GM12872 (cell line): ENCODE results near the gene RNF217.

Experiments used
- TF ChIP-seq, protein P1 (sequence below): IDR thresholded peaks from 3 replicates; pipeline ENCODE4 v1.5.1; 2011; ENCODE audit warnings: low read depth, mild to moderate bottlenecking, low read length, moderate library complexity; ENCODE audit not compliant: insufficient read depth

Gene RNF217

DNA sequence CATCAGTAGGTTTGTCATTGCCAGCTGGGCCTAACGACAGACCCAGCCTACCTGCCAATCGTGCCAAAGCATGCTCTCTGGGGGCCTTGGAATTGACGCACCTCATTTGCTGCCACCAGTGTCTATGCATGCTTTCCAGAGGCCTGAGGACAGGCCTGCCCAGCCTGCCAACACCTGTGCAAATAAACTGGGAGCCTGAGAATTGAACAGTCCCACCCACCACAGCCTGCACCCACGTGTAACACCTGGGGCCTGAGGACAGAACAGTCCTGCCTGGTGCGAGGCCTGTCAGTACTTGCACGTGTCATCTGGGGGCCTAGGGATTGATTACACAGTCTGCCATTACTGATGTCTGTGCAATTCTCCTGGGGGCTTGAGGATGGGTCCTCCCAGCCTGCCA lies 6.2 kb upstream of the RNF217 start:
- TF ChIP-seq, protein P1, sequence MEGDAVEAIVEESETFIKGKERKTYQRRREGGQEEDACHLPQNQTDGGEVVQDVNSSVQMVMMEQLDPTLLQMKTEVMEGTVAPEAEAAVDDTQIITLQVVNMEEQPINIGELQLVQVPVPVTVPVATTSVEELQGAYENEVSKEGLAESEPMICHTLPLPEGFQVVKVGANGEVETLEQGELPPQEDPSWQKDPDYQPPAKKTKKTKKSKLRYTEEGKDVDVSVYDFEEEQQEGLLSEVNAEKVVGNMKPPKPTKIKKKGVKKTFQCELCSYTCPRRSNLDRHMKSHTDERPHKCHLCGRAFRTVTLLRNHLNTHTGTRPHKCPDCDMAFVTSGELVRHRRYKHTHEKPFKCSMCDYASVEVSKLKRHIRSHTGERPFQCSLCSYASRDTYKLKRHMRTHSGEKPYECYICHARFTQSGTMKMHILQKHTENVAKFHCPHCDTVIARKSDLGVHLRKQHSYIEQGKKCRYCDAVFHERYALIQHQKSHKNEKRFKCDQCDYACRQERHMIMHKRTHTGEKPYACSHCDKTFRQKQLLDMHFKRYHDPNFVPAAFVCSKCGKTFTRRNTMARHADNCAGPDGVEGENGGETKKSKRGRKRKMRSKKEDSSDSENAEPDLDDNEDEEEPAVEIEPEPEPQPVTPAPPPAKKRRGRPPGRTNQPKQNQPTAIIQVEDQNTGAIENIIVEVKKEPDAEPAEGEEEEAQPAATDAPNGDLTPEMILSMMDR, result no peak

DNA sequence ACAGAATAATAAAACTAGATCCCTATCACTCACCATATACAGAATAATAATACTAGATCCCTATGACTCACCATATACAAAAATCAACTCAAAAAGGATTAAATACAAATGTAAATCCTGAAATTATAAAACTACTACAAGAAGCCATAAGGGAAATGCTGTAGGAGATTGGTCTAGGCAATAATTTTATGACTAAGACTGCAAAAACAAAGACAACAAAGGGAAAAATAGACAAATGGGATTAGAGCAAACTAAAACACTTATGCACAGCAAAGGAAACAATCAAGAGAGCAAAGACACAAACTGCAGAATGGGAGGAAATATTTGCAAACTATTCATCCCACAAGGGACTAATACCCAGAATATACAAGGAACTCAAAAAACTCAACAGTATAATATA lies 4.1 kb upstream of the RNF217 start:
- TF ChIP-seq, protein P1, result no peak

DNA sequence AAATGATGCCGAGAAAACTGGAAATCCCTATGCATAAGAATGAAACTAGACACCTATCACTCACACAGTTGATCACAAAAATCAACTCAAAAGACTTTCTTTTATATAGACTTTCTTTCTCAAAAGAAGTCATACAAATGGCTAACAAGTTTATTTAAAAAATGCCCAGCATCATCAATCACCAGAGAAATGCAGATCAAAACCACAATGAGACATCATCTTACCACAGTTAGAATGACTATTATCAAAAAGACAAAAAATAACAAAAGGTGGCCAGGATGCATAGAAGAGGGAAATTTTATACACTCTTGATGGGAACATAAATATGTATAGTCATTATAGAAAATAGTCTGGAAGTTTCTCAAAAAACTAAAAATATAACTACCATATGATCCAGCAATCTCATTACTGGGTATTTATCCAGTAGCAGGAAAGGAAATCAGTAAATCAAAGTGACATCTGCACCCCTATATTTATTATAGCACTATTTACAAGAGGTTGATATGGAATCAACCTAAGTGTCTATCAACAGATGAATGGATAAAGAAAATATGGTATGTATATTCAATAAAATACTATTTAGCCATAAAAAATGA lies 3.4 kb upstream of the RNF217 start:
- TF ChIP-seq, protein P1, result no peak

DNA sequence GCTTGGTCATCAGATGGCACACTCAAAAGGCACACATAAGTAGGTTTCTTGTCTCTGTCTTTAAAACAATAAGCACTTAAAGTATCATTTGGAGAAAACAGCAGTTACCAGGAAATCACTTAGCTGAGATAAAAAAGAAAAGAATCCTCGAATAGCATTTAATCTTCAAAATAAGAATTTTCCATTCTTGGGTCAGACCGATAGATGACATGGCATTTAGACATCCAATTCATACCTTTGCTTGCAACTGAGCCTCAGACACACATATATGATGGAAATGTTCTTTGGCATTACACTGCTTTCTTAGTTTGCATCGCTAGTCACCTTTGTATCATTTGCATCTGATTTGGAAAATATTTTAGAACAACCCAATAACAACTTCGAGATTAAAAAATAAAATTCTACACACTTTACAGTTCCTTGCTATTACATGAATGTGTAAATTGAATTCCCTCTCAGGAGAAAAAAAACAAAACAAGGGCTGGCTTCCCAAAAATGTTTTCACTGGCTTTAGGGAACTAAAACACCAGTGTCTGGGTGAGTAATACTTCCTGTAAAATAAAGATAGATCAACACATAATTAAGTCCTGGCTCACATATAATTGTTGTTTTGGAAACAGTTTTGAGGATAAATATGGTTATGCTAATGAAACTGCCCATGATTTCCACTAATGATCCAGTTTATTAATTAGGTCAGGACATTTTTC lies 1.3 kb upstream of the RNF217 start:
- TF ChIP-seq, protein P1, result no peak

DNA sequence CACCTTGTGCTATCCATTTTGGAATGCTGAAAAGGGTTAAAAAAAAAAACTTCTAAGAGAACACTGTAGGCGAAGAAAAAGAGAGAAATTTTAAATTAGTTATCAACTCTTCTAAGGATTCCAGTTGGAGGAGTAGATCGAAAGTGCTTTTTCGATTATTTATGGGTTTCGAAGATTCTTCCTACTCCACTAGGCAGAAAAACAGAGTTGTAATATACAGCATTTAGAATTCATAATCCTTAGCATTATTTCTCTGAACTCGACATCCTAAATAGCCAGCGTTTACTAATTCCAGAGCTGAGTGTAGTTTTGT lies 817 bp upstream of the RNF217 start:
- TF ChIP-seq, protein P1, result no peak

DNA sequence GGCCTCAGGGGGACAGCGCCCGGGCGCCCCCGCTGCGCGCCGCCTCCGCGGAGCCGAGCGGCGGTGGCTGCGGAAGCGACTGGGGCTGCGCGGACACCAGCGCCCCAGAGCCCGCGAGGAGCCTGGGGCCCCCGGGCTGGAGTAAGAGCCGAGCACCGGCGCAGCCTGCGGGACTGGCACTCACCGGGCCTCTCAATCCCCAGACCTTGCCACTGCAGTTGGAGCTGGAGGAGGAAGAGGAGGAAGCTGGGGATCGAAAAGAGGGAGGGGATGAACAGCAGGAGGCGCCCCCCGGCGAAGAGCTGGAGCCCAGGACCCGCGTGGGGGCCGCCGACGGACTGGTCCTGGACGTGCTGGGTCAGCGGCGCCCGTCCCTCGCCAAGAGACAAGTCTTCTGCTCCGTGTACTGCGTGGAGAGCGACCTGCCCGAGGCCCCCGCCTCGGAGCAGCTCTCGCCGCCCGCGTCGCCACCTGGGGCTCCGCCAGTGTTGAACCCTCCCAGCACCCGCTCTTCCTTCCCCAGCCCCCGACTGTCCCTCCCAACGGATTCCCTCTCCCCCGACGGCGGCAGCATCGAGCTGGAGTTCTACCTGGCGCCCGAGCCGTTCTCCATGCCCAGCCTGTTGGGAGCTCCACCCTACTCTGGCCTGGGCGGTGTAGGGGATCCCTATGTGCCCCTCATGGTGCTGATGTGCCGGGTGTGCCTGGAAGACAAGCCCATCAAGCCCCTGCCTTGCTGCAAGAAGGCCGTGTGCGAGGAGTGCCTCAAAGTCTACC lies 590 bp downstream of the RNF217 start:
- TF ChIP-seq, protein P1, result no peak

DNA sequence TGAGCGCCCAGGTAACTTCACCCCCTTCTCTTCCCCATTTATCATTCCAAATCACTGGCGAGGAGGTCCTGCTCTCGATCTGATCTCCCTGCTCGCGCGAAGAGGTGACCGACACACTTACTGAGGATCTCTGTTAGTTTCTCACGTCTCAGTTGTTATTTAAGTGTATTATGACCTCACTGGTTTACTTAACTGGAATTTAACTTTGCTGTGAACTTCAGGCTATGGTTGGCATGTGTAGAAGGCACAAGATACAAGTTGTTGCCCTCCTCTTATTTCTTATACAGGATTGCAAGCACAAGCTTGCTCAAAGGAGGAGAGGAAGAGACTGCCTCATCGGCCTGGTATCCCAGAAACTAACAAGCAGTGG lies 1.2 kb downstream of the RNF217 start:
- TF ChIP-seq, protein P1, result no peak
